GM18505 (cell line): ENCODE data around the gene GDF9.

Experiments
- ATAC-seq: cut with Tn5 transposase; IDR thresholded peaks from one replicate; pipeline ENCODE4 v1.9.1; 2021; ENCODE audit not compliant: unreplicated experiment
- POLR2A ChIP-seq: IDR thresholded peaks from 4 replicates; pipeline ENCODE4 v1.6.1; 2011; ENCODE audit warnings: borderline replicate concordance; ENCODE audit not compliant: insufficient read depth, insufficient read length; ENCODE audit errors: extremely low read depth

Gene GDF9

GRCh38 chr5:132825834-132826391, 40.4 kb downstream of the GDF9 start:
- no peak for ATAC-seq
- TF ChIP-seq POLR2A: no peak

GRCh38 chr5:132825033-132825833, 41.0 kb downstream of the GDF9 start:
- no peak for ATAC-seq
- TF ChIP-seq POLR2A: no peak

- no peak for TF ChIP-seq POLR2A
- no peak for ATAC-seq
These were observed 41.8 kb downstream of the GDF9 start for GRCh38 chr5:132824426-132824825.

GRCh38 chr5:132823481-132824050, 42.7 kb downstream of the GDF9 start:
- ATAC-seq: no peak
- TF ChIP-seq POLR2A: no peak

GRCh38 chr5:132822650-132823480, 43.4 kb downstream of the GDF9 start:
- no peak for TF ChIP-seq POLR2A
- ATAC-seq: no peak

- TF ChIP-seq POLR2A: no peak
- ATAC-seq: no peak
These were observed 44.5 kb downstream of the GDF9 start for GRCh38 chr5:132821791-132822190.

- no peak for TF ChIP-seq POLR2A
- ATAC-seq: no peak
These were observed 44.9 kb downstream of the GDF9 start for GRCh38 chr5:132821350-132821749.

GRCh38 chr5:132820162-132820754, 46.0 kb downstream of the GDF9 start:
- TF ChIP-seq POLR2A: no peak
- no peak for ATAC-seq

GRCh38 chr5:132819468-132819867, 46.8 kb downstream of the GDF9 start:
- no peak for TF ChIP-seq POLR2A
- no peak for ATAC-seq

GRCh38 chr5:132817011-132817410, 49.3 kb downstream of the GDF9 start:
- ATAC-seq: no peak
- TF ChIP-seq POLR2A: no peak

GRCh38 chr5:132816554-132816953, 49.7 kb downstream of the GDF9 start:
- no peak for ATAC-seq
- TF ChIP-seq POLR2A: no peak

- no peak for TF ChIP-seq POLR2A
- no peak for ATAC-seq
These were observed 50.2 kb downstream of the GDF9 start for GRCh38 chr5:132816083-132816482.

- TF ChIP-seq POLR2A: no peak
- ATAC-seq: no peak
These were observed 50.8 kb downstream of the GDF9 start for GRCh38 chr5:132815454-132815853.
